ENCODE measurements around the gene XRN1.

The XRN1 gene

GRCh38 chr3:142275856-142276255 lies 172.0 kb downstream of the XRN1 start:
- no peak overlapping the region for H3K4me3 ChIP-seq (ENCODE audit: low read length)
- H3K27me3 ChIP-seq (ENCODE audit: control insufficient read depth, insufficient read depth, low read length), result no peaks in the 10 kb centered on the region
- H3K4me1 ChIP-seq (ENCODE audit: control insufficient read depth, insufficient read depth, low read length), result peaks cover 5% of the 10 kb centered on the region
- no peaks in the 10 kb centered on the region for H3K36me3 ChIP-seq (ENCODE audit: control insufficient read depth, insufficient read depth, low read length)
- no peak overlapping the region for H3K9ac ChIP-seq (ENCODE audit: low read length)
- no peaks in the 10 kb centered on the region for H3K9me3 ChIP-seq (ENCODE audit: control insufficient read depth, low read length)

- Histone ChIP-seq H3K36me3 (ENCODE audit: control insufficient read depth, insufficient read depth, low read length) (no peaks in the 10 kb centered on the region), H3K9me3 (ENCODE audit: control insufficient read depth, low read length) (no peaks in the 10 kb centered on the region), H3K9ac (ENCODE audit: low read length) (no peak overlapping the region), H3K27me3 (ENCODE audit: control insufficient read depth, insufficient read depth, low read length) (no peaks in the 10 kb centered on the region), H3K4me3 (ENCODE audit: low read length) (no peak overlapping the region), H3K4me1 (ENCODE audit: control insufficient read depth, insufficient read depth, low read length) (peaks cover 5% of the 10 kb centered on the region)
These were observed 172.9 kb downstream of the XRN1 start for GRCh38 chr3:142274908-142275307.

- peaks cover 5% of the 10 kb centered on the region for H3K4me1 ChIP-seq (ENCODE audit: control insufficient read depth, insufficient read depth, low read length)
- no peak overlapping the region for H3K4me3 ChIP-seq (ENCODE audit: low read length)
- H3K9me3 ChIP-seq (ENCODE audit: control insufficient read depth, low read length), result no peaks in the 10 kb centered on the region
- no peaks in the 10 kb centered on the region for H3K36me3 ChIP-seq (ENCODE audit: control insufficient read depth, insufficient read depth, low read length)
- no peak overlapping the region for H3K9ac ChIP-seq (ENCODE audit: low read length)
- H3K27me3 ChIP-seq (ENCODE audit: control insufficient read depth, insufficient read depth, low read length), result no peaks in the 10 kb centered on the region
These were observed 174.3 kb downstream of the XRN1 start for GRCh38 chr3:142273501-142273900.

GRCh38 chr3:142272200-142272891 lies 175.5 kb downstream of the XRN1 start:
- Histone ChIP-seq H3K4me1 (ENCODE audit: control insufficient read depth, insufficient read depth, low read length) (peaks cover 8% of the 10 kb centered on the region), H3K27me3 (ENCODE audit: control insufficient read depth, insufficient read depth, low read length) (no peaks in the 10 kb centered on the region), H3K9me3 (ENCODE audit: control insufficient read depth, low read length) (no peaks in the 10 kb centered on the region), H3K9ac (ENCODE audit: low read length) (no peak overlapping the region), H3K4me3 (ENCODE audit: low read length) (no peak overlapping the region), H3K36me3 (ENCODE audit: control insufficient read depth, insufficient read depth, low read length) (no peaks in the 10 kb centered on the region)

- Histone ChIP-seq H3K36me3 (ENCODE audit: control insufficient read depth, insufficient read depth, low read length) (no peaks in the 10 kb centered on the region), H3K4me1 (ENCODE audit: control insufficient read depth, insufficient read depth, low read length) (peaks cover 8% of the 10 kb centered on the region), H3K4me3 (ENCODE audit: low read length) (no peak overlapping the region), H3K9me3 (ENCODE audit: control insufficient read depth, low read length) (no peaks in the 10 kb centered on the region), H3K27me3 (ENCODE audit: control insufficient read depth, insufficient read depth, low read length) (no peaks in the 10 kb centered on the region), H3K9ac (ENCODE audit: low read length) (no peak overlapping the region)
These were observed 177.4 kb downstream of the XRN1 start for GRCh38 chr3:142270407-142270806.

- Histone ChIP-seq H3K36me3 (ENCODE audit: control insufficient read depth, insufficient read depth, low read length) (no peaks in the 10 kb centered on the region), H3K9me3 (ENCODE audit: control insufficient read depth, low read length) (no peaks in the 10 kb centered on the region), H3K9ac (ENCODE audit: low read length) (no peak overlapping the region), H3K4me1 (ENCODE audit: control insufficient read depth, insufficient read depth, low read length) (peaks cover 8% of the 10 kb centered on the region), H3K4me3 (ENCODE audit: low read length) (no peak overlapping the region), H3K27me3 (ENCODE audit: control insufficient read depth, insufficient read depth, low read length) (no peaks in the 10 kb centered on the region)
These were observed 178.1 kb downstream of the XRN1 start for GRCh38 chr3:142269767-142270166.

GRCh38 chr3:142268426-142268825 lies 179.4 kb downstream of the XRN1 start:
- H3K4me3 ChIP-seq (ENCODE audit: low read length), result no peak overlapping the region
- no peaks in the 10 kb centered on the region for H3K36me3 ChIP-seq (ENCODE audit: control insufficient read depth, insufficient read depth, low read length)
- peaks cover 8% of the 10 kb centered on the region for H3K4me1 ChIP-seq (ENCODE audit: control insufficient read depth, insufficient read depth, low read length)
- no peaks in the 10 kb centered on the region for H3K27me3 ChIP-seq (ENCODE audit: control insufficient read depth, insufficient read depth, low read length)
- H3K9ac ChIP-seq (ENCODE audit: low read length), result no peak overlapping the region
- no peaks in the 10 kb centered on the region for H3K9me3 ChIP-seq (ENCODE audit: control insufficient read depth, low read length)

GRCh38 chr3:142267269-142267668 lies 180.6 kb downstream of the XRN1 start:
- Histone ChIP-seq H3K4me1 (ENCODE audit: control insufficient read depth, insufficient read depth, low read length) (peaks cover 8% of the 10 kb centered on the region), H3K27me3 (ENCODE audit: control insufficient read depth, insufficient read depth, low read length) (no peaks in the 10 kb centered on the region), H3K9ac (ENCODE audit: low read length) (no peak overlapping the region), H3K36me3 (ENCODE audit: control insufficient read depth, insufficient read depth, low read length) (no peaks in the 10 kb centered on the region), H3K4me3 (ENCODE audit: low read length) (no peak overlapping the region), H3K9me3 (ENCODE audit: control insufficient read depth, low read length) (no peaks in the 10 kb centered on the region)

- Histone ChIP-seq H3K4me1 (ENCODE audit: control insufficient read depth, insufficient read depth, low read length) (peaks cover 8% of the 10 kb centered on the region), H3K36me3 (ENCODE audit: control insufficient read depth, insufficient read depth, low read length) (no peaks in the 10 kb centered on the region)
These were observed 184.7 kb downstream of the XRN1 start for GRCh38 chr3:142263112-142263511.

GRCh38 chr3:142259359-142259758 lies 188.5 kb downstream of the XRN1 start:
- H3K9ac ChIP-seq (ENCODE audit: low read length), result no peak overlapping the region
- no peaks in the 10 kb centered on the region for H3K9me3 ChIP-seq (ENCODE audit: control insufficient read depth, low read length)
- no peaks in the 10 kb centered on the region for H3K27me3 ChIP-seq (ENCODE audit: control insufficient read depth, insufficient read depth, low read length)
- no peaks in the 10 kb centered on the region for H3K36me3 ChIP-seq (ENCODE audit: control insufficient read depth, insufficient read depth, low read length)
- H3K4me3 ChIP-seq (ENCODE audit: low read length), result no peak overlapping the region
- H3K4me1 ChIP-seq (ENCODE audit: control insufficient read depth, insufficient read depth, low read length), result no peaks in the 10 kb centered on the region

More at GRCh38 chr3:142263112-142263511, 184.7 kb downstream of the XRN1 start:
- Histone ChIP-seq H3K9ac (ENCODE audit: low read length) (no peak overlapping the region), H3K4me3 (ENCODE audit: low read length) (no peak overlapping the region), H3K27me3 (ENCODE audit: control insufficient read depth, insufficient read depth, low read length) (no peaks in the 10 kb centered on the region), H3K9me3 (ENCODE audit: control insufficient read depth, low read length) (no peaks in the 10 kb centered on the region)

- H3K27me3 ChIP-seq (ENCODE audit: control insufficient read depth, insufficient read depth, low read length), result no peaks in the 10 kb centered on the region
- H3K4me3 ChIP-seq (ENCODE audit: low read length), result no peak overlapping the region
- no peaks in the 10 kb centered on the region for H3K9me3 ChIP-seq (ENCODE audit: control insufficient read depth, low read length)
- H3K36me3 ChIP-seq (ENCODE audit: control insufficient read depth, insufficient read depth, low read length), result no peaks in the 10 kb centered on the region
- H3K9ac ChIP-seq (ENCODE audit: low read length), result no peak overlapping the region
- no peaks in the 10 kb centered on the region for H3K4me1 ChIP-seq (ENCODE audit: control insufficient read depth, insufficient read depth, low read length)
These were observed 191.0 kb downstream of the XRN1 start for GRCh38 chr3:142256712-142257333.

Measured in mucosa of stomach (tissue), 1 donor.